ENCODE results near the gene FST. TPM values are rescaled to one million over a fixed set of nuclear protein-coding genes. Genes with fewer than 3 reads are reported as not detected.

FST gene
- polyA plus RNA-seq, 1 donor from 2014 or later, result 1.3 TPM

- TF ChIP-seq EP300 (conservative IDR thresholded peaks at IDR 0.05; ENCODE audit: poor library complexity, severe bottlenecking), result no peak
- TF ChIP-seq REST (IDR thresholded peaks at IDR 0.05; ENCODE audit: borderline replicate concordance), result no peak
- TF ChIP-seq TAF1 (IDR thresholded peaks at IDR 0.05; ENCODE audit: low read depth), result no peak
- no peak for TF ChIP-seq MXI1 (conservative IDR thresholded peaks at IDR 0.05; ENCODE audit: poor library complexity, severe bottlenecking)
- TF ChIP-seq SMC3 (conservative IDR thresholded peaks at IDR 0.05; ENCODE audit: poor library complexity), result no peak
- no peak overlapping the region for H3K27ac ChIP-seq (ENCODE audit: low read length)
- H3K4me2 ChIP-seq (ENCODE audit: low read length), result no peak overlapping the region
- H3F3A ChIP-seq (ENCODE audit: insufficient read depth, low read length, poor library complexity, severe bottlenecking), result no peaks in the 10 kb centered on the region
- H3K27me3 ChIP-seq (ENCODE audit: insufficient read depth, low read depth, low read length), result peaks cover 16% of the 10 kb centered on the region
- no peaks in the 10 kb centered on the region for H3K9me3 ChIP-seq (ENCODE audit: low read length)
- H2AFZ ChIP-seq (ENCODE audit: low read depth, low read length), result no peak overlapping the region
- no peaks in the 10 kb centered on the region for H4K20me1 ChIP-seq (ENCODE audit: insufficient read depth)
- H3K36me3 ChIP-seq (ENCODE audit: insufficient read depth, low read length), result no peaks in the 10 kb centered on the region
- no peak overlapping the region for H3K4me3 ChIP-seq (ENCODE audit: low read length)
- H3K9ac ChIP-seq (ENCODE audit: low read length), result no peak overlapping the region
- no peaks in the 10 kb centered on the region for H3K9me2 ChIP-seq (ENCODE audit: insufficient read depth, low read length)
- H3K79me2 ChIP-seq (replicated peaks; ENCODE audit: insufficient read depth, low read length), result no peaks in the 10 kb centered on the region
Measured at GRCh38 chr5:53487436-53487835, 7.0 kb downstream of the FST start.

- H3F3A ChIP-seq (ENCODE audit: insufficient read depth, low read length, poor library complexity, severe bottlenecking), result no peaks in the 10 kb centered on the region
- H3K4me3 ChIP-seq (ENCODE audit: low read length), result no peak overlapping the region
- H3K9me3 ChIP-seq (ENCODE audit: low read length), result no peaks in the 10 kb centered on the region
- H3K36me3 ChIP-seq (ENCODE audit: insufficient read depth, low read length), result no peaks in the 10 kb centered on the region
- H3K9ac ChIP-seq (ENCODE audit: low read length), result no peak overlapping the region
- H3K9me2 ChIP-seq (ENCODE audit: insufficient read depth, low read length), result no peaks in the 10 kb centered on the region
- no peaks in the 10 kb centered on the region for H4K20me1 ChIP-seq (ENCODE audit: insufficient read depth)
- H2AFZ ChIP-seq (ENCODE audit: low read depth, low read length), result no peak overlapping the region
- no peaks in the 10 kb centered on the region for H3K79me2 ChIP-seq (replicated peaks; ENCODE audit: insufficient read depth, low read length)
- no peak overlapping the region for H3K4me2 ChIP-seq (ENCODE audit: low read length)
- no peak overlapping the region for H3K27ac ChIP-seq (ENCODE audit: low read length)
- no peak for TF ChIP-seq EP300 (conservative IDR thresholded peaks at IDR 0.05; ENCODE audit: poor library complexity, severe bottlenecking)
- no peak for TF ChIP-seq REST (IDR thresholded peaks at IDR 0.05; ENCODE audit: borderline replicate concordance)
- TF ChIP-seq RAD21 (conservative IDR thresholded peaks at IDR 0.05), result no peak
- no peak for TF ChIP-seq TAF1 (IDR thresholded peaks at IDR 0.05; ENCODE audit: low read depth)
- TF ChIP-seq MXI1 (conservative IDR thresholded peaks at IDR 0.05; ENCODE audit: poor library complexity, severe bottlenecking), result no peak
- TF ChIP-seq SMC3 (conservative IDR thresholded peaks at IDR 0.05; ENCODE audit: poor library complexity), result no peak
- TF ChIP-seq EZH2 (IDR thresholded peaks at IDR 0.05; ENCODE audit: borderline replicate concordance, insufficient read depth, low read length, poor library complexity, severe bottlenecking), result no peak
- no peak for TF ChIP-seq POLR2AphosphoS5 (IDR thresholded peaks at IDR 0.05)
- H3K27me3 ChIP-seq (ENCODE audit: insufficient read depth, low read depth, low read length), result peaks cover 8% of the 10 kb centered on the region
Measured at GRCh38 chr5:53488195-53488722, 7.8 kb downstream of the FST start.

Measured in neural cell (in vitro differentiated cells).